Stimulated activated naive B cell treated with anti-CD40 and anti-IgM and Interleukin-4, amounts not matched to agents 10 μg/mL and 1 μg/mL and 100 μg/mL, for 72 hours (primary cell): ENCODE results near the gene UBE3C.
A peak's percentile ranks its signal among the peaks of the same experiment; 100 is the strongest.
"Not testable (repeated sequence)": the region's sequence is repeated elsewhere in the genome, so short reads cannot be mapped to it uniquely, and the experiment has no call there.

Source experiments
- ATAC-seq, 2 donors: fragments of 150-1000 bp; cut with Tn5 transposase; replicated peaks; 2 replicates each; pipeline ENCODE4 v1.10.0; 2021; ENCODE audit warnings: moderate library complexity in 1 of 2
- DNase-seq: peaks from one replicate; pipeline ENCODE4 v3.0.0; 2021
- H3K27ac Mint-ChIP-seq: one replicate; pipeline ENCODE4 v1.8.0; 2022; ENCODE audit warnings: mild to moderate bottlenecking, mixed read lengths
- H3K27me3 Mint-ChIP-seq, 2 donors: one replicate each; pipeline ENCODE4 v1.8.0; 2022; ENCODE audit warnings: mixed read lengths in 2 of 2
- H3K36me3 Mint-ChIP-seq, 2 donors: one replicate each; pipeline ENCODE4 v1.8.0; 2022; ENCODE audit warnings: mixed read lengths in 2 of 2, mild to moderate bottlenecking in 1 of 2
- H3K4me1 Mint-ChIP-seq, 2 donors: one replicate each; pipeline ENCODE4 v1.8.0; 2022; ENCODE audit warnings: mixed read lengths in 2 of 2, mild to moderate bottlenecking in 1 of 2
- H3K4me3 Mint-ChIP-seq, 2 donors: one replicate each; pipeline ENCODE4 v1.8.0; 2022; ENCODE audit warnings: mild to moderate bottlenecking in 2 of 2, mixed read lengths in 2 of 2, moderate library complexity in 1 of 2
- H3K9me3 Mint-ChIP-seq, 2 donors: one replicate each; pipeline ENCODE4 v1.8.0; 2022; ENCODE audit warnings: mixed read lengths in 2 of 2, mild to moderate bottlenecking in 1 of 2

Gene UBE3C

GRCh38 chr7:157121184-157121715 lies 17.5 kb upstream of the UBE3C start:
- Mint-ChIP-seq H3K36me3 (no peaks in the 10 kb centered on the region), H3K4me1 (no peaks in the 10 kb centered on the region), H3K27ac (no peak overlapping the region), H3K9me3 (peaks cover 3 to 4% of the 10 kb centered on the region in 2 donors), H3K27me3 (peaks cover 6 to 7% of the 10 kb centered on the region in 2 donors), H3K4me3 (no peak overlapping the region)
- no peak for ATAC-seq
- no peak for DNase-seq

GRCh38 chr7:157122800-157123495 lies 15.8 kb upstream of the UBE3C start:
- Mint-ChIP-seq H3K9me3 (peaks cover under 1% of the 10 kb centered on the region in 2 donors), H3K4me3 (no peak overlapping the region), H3K27me3 (peaks cover 6 to 17% of the 10 kb centered on the region in 2 donors), H3K27ac (no peak overlapping the region), H3K4me1 (no peaks in the 10 kb centered on the region), H3K36me3 (no peaks in the 10 kb centered on the region)
- DNase-seq (no peak), ATAC-seq (no peak)

- DNase-seq (no peak), ATAC-seq (no peak)
- Mint-ChIP-seq H3K27me3 (peaks cover 16 to 23% of the 10 kb centered on the region in 2 donors), H3K9me3 (no peaks in the 10 kb centered on the region), H3K27ac (no peak overlapping the region), H3K4me3 (no peak overlapping the region), H3K4me1 (no peaks in the 10 kb centered on the region), H3K36me3 (no peaks in the 10 kb centered on the region)
Measured at GRCh38 chr7:157124690-157125089, 14.0 kb upstream of the UBE3C start.

GRCh38 chr7:157125376-157126223 lies 13.1 kb upstream of the UBE3C start:
- Mint-ChIP-seq H3K36me3 (no peaks in the 10 kb centered on the region), H3K4me1 (no peaks in the 10 kb centered on the region), H3K9me3 (no peaks in the 10 kb centered on the region), H3K4me3 (no peak overlapping the region), H3K27ac (no peak overlapping the region), H3K27me3 (peaks cover 15 to 22% of the 10 kb centered on the region in 2 donors)
- DNase-seq (no peak), ATAC-seq (peak in 1 of 2 donors; percentile 22)

GRCh38 chr7:157126921-157127320 lies 11.8 kb upstream of the UBE3C start:
- Mint-ChIP-seq H3K4me3 (no peak overlapping the region), H3K27ac (no peak overlapping the region)
- no peak for ATAC-seq

GRCh38 chr7:157129200-157129599 lies 9.5 kb upstream of the UBE3C start:
- no peak overlapping the region for H3K27ac Mint-ChIP-seq
- peaks cover 19 to 22% of the 10 kb centered on the region in 2 donors for H3K27me3 Mint-ChIP-seq
- H3K9me3 Mint-ChIP-seq = no peaks in the 10 kb centered on the region
- no peaks in the 10 kb centered on the region for H3K36me3 Mint-ChIP-seq
- DNase-seq (no peak), ATAC-seq (no peak)
- H3K4me1 Mint-ChIP-seq = no peaks in the 10 kb centered on the region
- no peak overlapping the region for H3K4me3 Mint-ChIP-seq

More at GRCh38 chr7:157126921-157127320, 11.8 kb upstream of the UBE3C start:
- Mint-ChIP-seq H3K9me3 (no peaks in the 10 kb centered on the region), H3K27me3 (peaks cover 19 to 22% of the 10 kb centered on the region in 2 donors), H3K36me3 (no peaks in the 10 kb centered on the region), H3K4me1 (no peaks in the 10 kb centered on the region)
- no peak for DNase-seq

- ATAC-seq (no peak), DNase-seq (no peak)
- Mint-ChIP-seq H3K36me3 (no peaks in the 10 kb centered on the region), H3K27me3 (peaks cover 19 to 22% of the 10 kb centered on the region in 2 donors), H3K4me1 (no peaks in the 10 kb centered on the region), H3K27ac (no peak overlapping the region), H3K9me3 (no peaks in the 10 kb centered on the region), H3K4me3 (no peak overlapping the region)
Measured at GRCh38 chr7:157129907-157130460, 8.7 kb upstream of the UBE3C start.

- H3K9me3 Mint-ChIP-seq, H3K27ac Mint-ChIP-seq, H3K4me3 Mint-ChIP-seq, H3K36me3 Mint-ChIP-seq, H3K4me1 Mint-ChIP-seq, ATAC-seq, DNase-seq: not testable (repeated sequence)
- peaks cover 19 to 22% of the 10 kb centered on the region in 2 donors for H3K27me3 Mint-ChIP-seq
Measured at GRCh38 chr7:157130849-157131248, 7.9 kb upstream of the UBE3C start.

- no peaks in the 10 kb centered on the region for H3K9me3 Mint-ChIP-seq
- no peak overlapping the region for H3K4me3 Mint-ChIP-seq
- DNase-seq (no peak), ATAC-seq (no peak)
- H3K36me3 Mint-ChIP-seq = no peaks in the 10 kb centered on the region
- peaks cover 0 to 4% of the 10 kb centered on the region in 2 donors for H3K4me1 Mint-ChIP-seq
- peaks cover 12 to 19% of the 10 kb centered on the region in 2 donors for H3K27me3 Mint-ChIP-seq
- no peak overlapping the region for H3K27ac Mint-ChIP-seq
Measured at GRCh38 chr7:157132796-157133195, 5.9 kb upstream of the UBE3C start.

- DNase-seq (no peak), ATAC-seq (no peak)
- no peak overlapping the region for H3K27ac Mint-ChIP-seq
- peaks cover 0 to 4% of the 10 kb centered on the region in 2 donors for H3K4me1 Mint-ChIP-seq
- H3K27me3 Mint-ChIP-seq = peaks cover 12 to 17% of the 10 kb centered on the region in 2 donors
- H3K9me3 Mint-ChIP-seq = no peaks in the 10 kb centered on the region
- no peaks in the 10 kb centered on the region for H3K36me3 Mint-ChIP-seq
- H3K4me3 Mint-ChIP-seq = no peak overlapping the region
Measured at GRCh38 chr7:157133304-157133703, 5.4 kb upstream of the UBE3C start.

- no peak overlapping the region for H3K4me3 Mint-ChIP-seq
- peak overlapping the region; percentile 33 for H3K27ac Mint-ChIP-seq
- no peaks in the 10 kb centered on the region for H3K9me3 Mint-ChIP-seq
- H3K4me1 Mint-ChIP-seq = peaks cover 12% of the 10 kb centered on the region in 2 donors
- peaks cover 9 to 10% of the 10 kb centered on the region in 2 donors for H3K36me3 Mint-ChIP-seq
- DNase-seq = no peak
- ATAC-seq = no peak
- no peaks in the 10 kb centered on the region for H3K27me3 Mint-ChIP-seq
Measured at GRCh38 chr7:157136372-157136771, 2.4 kb upstream of the UBE3C start.

GRCh38 chr7:157138101-157138423 lies 664 bp upstream of the UBE3C start:
- Mint-ChIP-seq H3K9me3 (no peaks in the 10 kb centered on the region), H3K36me3 (peaks cover 19 to 23% of the 10 kb centered on the region in 2 donors), H3K27ac (peak overlapping the region; percentile 93), H3K27me3 (no peaks in the 10 kb centered on the region), H3K4me3 (peak overlapping the region; percentile 86 to 95), H3K4me1 (peaks cover 17 to 29% of the 10 kb centered on the region in 2 donors)
- ATAC-seq (no peak), DNase-seq (no peak)

- H3K27me3 Mint-ChIP-seq = no peaks in the 10 kb centered on the region
- no peak for DNase-seq
- peak overlapping the region; percentile 81 to 95 for H3K4me3 Mint-ChIP-seq
- ATAC-seq = peak; percentile 69 to 72
- peaks cover 29 to 35% of the 10 kb centered on the region in 2 donors for H3K36me3 Mint-ChIP-seq
- peak overlapping the region; percentile 88 for H3K27ac Mint-ChIP-seq
- H3K4me1 Mint-ChIP-seq = peaks cover 29 to 41% of the 10 kb centered on the region in 2 donors
- H3K9me3 Mint-ChIP-seq = no peaks in the 10 kb centered on the region
Measured at GRCh38 chr7:157139111-157139809, 534 bp downstream of the UBE3C start.
